ENCODE results near the gene SCAP.

DNA sequence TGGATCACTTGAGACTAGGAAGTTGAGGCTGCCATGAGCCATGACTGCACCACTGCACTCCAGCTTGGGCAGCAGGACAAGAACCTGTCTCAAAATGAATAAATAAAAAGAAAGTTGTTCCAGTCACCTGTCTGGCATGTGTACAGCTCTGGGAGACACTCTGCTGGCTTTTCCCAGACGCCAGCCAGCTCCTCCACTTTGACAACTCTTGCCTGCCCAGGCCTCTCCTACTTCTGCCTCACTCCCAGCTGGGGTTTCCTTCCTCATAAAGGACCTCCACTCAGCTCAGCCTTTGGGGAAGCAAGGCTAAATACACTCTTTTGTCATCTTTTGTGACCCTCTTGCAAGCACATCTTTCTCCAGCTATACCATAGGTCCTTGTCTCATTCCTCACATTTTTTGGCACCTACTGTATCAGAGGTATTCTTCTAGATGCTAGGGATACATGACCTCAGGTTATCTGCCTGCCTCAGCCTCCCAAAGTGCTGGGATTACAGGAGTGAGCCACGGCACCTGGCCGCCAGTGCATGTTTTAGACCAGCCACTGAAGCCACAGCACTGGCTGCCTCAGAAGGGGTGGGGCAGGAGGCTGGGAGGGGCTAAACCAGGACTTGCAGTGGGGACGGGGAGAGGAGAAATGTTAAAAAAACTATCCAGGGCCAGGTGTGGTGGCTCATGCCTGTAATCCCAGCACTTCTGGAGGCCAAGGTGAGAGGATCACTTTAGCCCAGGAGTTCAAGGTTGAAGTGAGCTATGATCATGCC lies 47.8 kb upstream of the SCAP start:
- TF ChIP-seq CTCF (IDR thresholded peaks at IDR 0.05; ENCODE audit: insufficient read depth, low read length, poor library complexity, severe bottlenecking) (no peak), EZH2phosphoT487 (conservative IDR thresholded peaks at IDR 0.05; ENCODE audit: low read length) (no peak)
